Activated CD8-positive, alpha-beta memory T cell treated with anti-CD3 and anti-CD28 coated beads, Interleukin-2, amount 50 U/mL, for 24 hours (primary cell): ENCODE results near the gene BPIFA2.
"Not testable (repeated sequence)": the region's sequence is repeated elsewhere in the genome, so short reads cannot be mapped to it uniquely, and the experiment has no call there.

Source experiments
- DNase-seq: peaks from one replicate; pipeline ENCODE4 v3.0.0-alpha.2; 2020; ENCODE audit errors: extremely low read depth

The BPIFA2 gene

GRCh38 chr20:33167859-33168258 is at the start of gene BPIFA2:
Gene BPIFA2, plus strand, starts transcription at chr20:33168159. Its CDS starts 987 bp downstream, at chr20:33169146.
- no peak for DNase-seq

DNA sequence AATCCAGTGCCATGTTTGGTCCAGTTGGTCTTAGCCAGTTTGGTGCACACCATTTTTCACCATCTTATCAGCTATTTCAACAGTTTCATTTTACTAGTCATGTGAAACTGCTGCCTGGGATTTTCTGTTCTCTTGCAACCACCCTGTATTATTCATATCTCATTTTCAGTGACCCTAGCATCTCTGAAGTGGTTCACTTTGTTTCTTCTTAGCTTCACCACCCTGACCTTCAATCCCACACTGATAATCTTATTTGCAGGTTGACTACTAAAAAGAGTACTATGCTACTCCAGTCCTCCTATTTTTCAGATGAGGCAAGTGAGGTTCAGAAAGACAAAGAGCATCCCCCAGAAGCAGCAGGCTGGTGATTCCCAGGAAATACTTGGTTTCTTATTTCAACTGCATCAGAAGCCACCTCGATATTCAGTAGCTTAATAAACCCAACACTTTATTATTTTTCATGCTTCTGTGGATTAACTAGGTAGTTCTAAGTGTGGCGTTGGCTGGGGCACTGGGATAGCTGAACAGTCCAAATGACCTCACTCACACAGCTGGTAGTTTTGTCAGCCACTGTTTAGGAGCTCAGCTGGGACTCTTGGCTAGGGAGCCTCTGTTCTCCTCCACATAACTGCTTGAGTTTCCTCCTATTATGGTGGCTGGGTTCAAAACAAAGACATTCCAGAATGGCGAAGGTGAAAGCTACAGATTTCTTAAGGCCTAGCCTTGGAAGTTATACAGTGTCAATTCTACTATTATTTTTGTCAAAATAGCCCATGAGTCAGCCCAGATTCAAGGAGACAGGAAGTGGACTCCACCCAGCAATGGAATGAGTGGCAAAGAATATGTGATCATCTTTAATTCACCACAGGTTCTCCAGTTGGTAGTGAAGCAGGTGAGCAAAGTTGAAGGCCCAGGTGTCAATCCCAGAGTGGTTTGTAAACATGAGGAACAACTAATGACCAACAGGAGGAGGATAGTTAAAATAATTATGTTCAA is 47.9 kb upstream of the BPIFA2 start:
- no peak for DNase-seq

- DNase-seq: no peak
Measured at GRCh38 chr20:33120934-33121333, 47.0 kb upstream of the BPIFA2 start.

- DNase-seq: not testable (repeated sequence)
Measured at GRCh38 chr20:33122297-33122696, 45.7 kb upstream of the BPIFA2 start.

GRCh38 chr20:33124261-33124660 is 43.7 kb upstream of the BPIFA2 start:
- DNase-seq: no peak

- no peak for DNase-seq
Measured at GRCh38 chr20:33124994-33125393, 43.0 kb upstream of the BPIFA2 start.

DNA sequence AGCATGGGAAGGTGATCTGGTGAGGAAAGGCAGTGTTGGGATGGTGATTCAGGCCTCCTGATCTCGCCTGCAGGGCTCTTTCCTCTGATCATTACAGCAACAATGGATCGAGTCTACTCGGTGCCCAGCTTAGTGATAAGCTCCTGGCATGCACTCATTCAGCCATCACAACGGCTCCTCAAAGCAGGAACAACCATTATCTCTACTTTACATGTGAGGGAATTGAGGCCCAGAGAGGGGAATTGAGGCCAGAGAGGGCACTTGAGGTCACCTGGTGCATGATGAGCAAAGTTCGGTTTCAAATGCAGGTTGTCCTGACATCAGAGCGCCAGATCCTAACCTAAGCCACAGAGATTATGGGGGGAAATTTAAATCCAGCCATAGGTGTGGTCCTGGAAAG is 42.0 kb upstream of the BPIFA2 start:
- no peak for DNase-seq

DNA sequence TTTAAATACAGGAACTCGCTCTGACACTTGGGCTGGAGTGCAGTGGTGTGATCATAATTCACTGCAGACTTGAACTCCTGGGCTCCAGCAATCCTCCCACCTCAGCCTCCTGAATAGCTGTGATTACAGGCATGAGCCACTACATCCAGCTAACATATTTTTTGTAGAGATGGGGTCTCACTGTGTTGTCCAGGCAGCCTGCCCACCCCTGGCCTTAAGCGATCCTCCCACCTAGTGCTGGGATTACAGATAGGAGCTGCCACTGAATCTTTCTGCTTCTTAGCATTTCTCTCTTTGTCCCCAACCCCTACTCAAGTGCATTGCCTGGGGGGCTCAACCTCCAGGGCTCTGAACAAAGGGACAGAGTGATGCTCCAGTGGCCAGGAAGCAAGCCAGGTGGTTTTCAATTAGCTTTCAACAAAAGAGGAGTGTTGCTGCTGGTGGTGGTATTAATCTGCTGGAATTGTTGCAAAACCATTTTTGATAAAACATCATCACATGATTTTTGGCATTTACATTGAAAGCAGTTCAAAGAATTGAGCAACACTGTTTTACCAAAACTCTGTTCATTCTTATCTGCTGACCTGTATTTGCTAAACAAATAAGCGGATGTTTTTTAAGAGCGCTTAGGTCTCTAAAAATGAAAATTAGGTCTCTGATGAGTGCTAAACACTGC is 40.4 kb upstream of the BPIFA2 start:
- DNase-seq: no peak

- DNase-seq: no peak
Measured at GRCh38 chr20:33130568-33131061, 37.3 kb upstream of the BPIFA2 start.

DNA sequence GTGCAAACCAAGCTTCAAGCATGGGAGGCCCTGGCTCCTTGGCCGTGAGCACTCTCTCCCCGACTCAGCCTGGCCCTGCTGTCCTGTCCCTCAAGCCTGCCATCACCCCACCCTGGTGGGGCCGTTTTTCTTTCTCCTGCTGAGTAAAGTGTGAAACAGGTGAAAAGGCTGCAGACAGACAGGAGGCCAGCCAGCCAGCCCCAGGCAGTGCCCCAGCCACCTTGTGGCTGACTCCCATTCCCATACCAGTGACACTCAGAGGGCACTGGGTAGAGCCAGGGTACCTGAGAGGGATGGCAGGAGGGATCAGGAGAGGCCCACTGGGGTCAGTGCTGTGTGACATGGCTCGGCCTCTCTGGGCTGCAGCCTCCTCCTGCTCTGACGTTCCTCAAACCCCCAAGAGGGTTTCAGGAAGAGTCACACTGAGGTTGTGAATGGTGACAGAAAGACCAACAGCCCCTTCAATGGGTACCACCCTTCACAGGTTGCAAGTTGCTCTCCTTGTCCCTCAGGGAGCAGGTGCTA is 35.9 kb upstream of the BPIFA2 start:
- DNase-seq: no peak

- DNase-seq: no peak
Measured at GRCh38 chr20:33132513-33133372, 35.2 kb upstream of the BPIFA2 start.

DNA sequence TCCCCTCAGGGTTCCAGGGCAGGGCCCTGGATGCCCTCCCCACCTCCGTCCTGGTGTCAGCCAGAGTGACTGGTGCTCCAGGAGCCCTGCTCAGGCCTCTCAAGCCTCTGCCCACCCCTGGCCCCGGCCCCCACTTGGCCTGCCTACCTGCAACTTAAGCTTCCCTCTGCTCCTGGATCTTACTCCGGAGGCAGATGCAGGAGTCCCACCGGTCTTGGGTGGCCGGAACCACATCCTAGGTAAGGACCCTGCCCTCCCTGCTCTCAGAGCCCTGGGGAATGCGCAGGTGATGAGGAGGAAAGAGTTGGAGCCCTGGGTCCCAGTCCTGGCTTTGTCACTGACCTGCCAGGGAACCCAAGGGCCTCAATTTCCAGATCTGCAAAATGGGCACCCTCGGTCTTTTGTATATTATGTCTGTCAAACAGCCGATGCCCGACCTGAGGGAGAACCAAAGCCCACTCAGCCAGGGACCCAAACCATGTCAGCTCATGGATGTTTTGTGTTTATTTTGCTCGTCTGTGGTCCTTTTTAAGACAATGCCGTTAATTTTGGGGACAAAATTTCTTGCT is 34.5 kb upstream of the BPIFA2 start:
- no peak for DNase-seq

GRCh38 chr20:33137195-33137594 is 30.8 kb upstream of the BPIFA2 start:
- no peak for DNase-seq

- DNase-seq: no peak
Measured at GRCh38 chr20:33139467-33139866, 28.5 kb upstream of the BPIFA2 start.

DNA sequence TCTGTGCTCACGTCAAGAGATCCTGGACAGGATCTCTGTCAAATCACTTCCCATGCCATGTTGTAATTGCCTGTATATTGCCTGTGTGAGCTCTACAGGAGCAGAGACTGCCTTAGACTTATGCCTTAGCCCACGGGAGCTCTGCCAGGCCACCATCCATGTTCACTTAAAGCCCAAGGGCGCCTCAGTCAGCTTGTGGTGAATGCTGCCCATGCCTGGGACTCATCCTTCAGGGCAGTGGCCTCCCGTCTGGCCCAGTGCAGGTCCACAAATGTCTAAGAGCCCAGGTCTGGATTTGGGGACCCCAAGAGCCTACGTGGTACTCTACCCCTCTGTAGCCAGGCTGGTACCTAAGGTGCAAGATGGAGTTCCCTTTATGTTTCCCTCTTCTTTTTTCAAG is 22.4 kb upstream of the BPIFA2 start:
- DNase-seq: no peak

DNA sequence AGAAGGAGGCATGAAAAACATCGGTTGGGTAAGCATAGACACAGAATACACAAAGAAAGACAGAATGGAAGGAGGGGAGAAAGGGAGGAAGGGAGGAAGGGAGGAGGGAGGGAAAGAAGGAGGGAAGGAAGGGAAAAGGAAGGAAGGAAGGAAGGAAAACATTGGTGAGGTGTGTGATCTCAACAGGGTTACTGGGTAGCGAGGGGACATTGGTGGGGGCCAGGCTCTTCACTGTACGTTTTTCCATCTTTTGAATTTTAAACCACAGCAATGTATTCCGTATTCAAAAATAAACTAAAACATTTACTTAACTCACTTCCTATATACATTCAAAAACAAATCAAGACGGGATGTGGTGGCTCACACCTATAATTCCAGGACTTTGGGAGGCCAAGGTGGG is 20.7 kb upstream of the BPIFA2 start:
- DNase-seq: no peak

DNA sequence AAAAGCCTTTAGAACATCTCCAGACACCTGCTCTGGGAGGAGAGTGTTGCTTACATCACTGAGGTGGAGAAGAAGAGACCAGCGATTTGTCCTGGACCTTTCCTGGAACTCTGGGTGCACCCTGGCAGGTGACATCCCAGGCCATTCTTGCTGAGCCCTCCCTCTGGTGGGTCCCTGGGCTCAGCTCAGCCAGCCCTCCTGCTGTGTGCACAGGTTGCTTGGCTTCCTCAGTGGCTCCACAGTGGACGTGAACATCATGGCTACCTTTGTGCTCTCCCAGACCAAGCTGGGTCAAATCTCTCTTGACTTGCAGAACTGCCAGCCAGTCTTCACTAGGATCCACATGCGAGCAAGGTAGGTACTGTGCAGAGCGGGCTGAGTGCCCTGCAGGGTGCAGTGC is 19.9 kb upstream of the BPIFA2 start:
- DNase-seq: no peak

- DNase-seq: no peak
Measured at GRCh38 chr20:33154252-33154651, 13.7 kb upstream of the BPIFA2 start.

- no peak for DNase-seq
Measured at GRCh38 chr20:33158637-33159385, 9.1 kb upstream of the BPIFA2 start.

- no peak for DNase-seq
Measured at GRCh38 chr20:33159713-33160112, 8.2 kb upstream of the BPIFA2 start.
